Mesenteric fat pad (tissue), 1 donor: ENCODE measurements around the gene KRTAP2-1. TPM values are rescaled to one million over a fixed set of nuclear protein-coding genes. Genes with fewer than 3 reads are reported as not detected.
"Not testable (repeated sequence)": the region's sequence is repeated elsewhere in the genome, so short reads cannot be mapped to it uniquely, and the experiment has no call there.

ENCODE experiments used
- DNase-seq: peaks from one replicate; pipeline ENCODE4 v3.0.0-alpha.2; 2020; ENCODE audit warnings: low spot score
- total RNA-seq: library from RNA; stranded (reverse); fragmentation: NEBNext Ultra II Directional; extraction: Animal tissue kit (Norgen Biotek cat#: 25700); gene quantifications from one replicate; pipeline ENCODE4 v1.2.1, GENCODE V29; 2021
- donor health status: DM: yes; HTN: yes; CAD: no.

The KRTAP2-1 gene
- total RNA-seq, 1 donor from 2014 or later: not detected

GRCh38 chr17:41013606-41014005 is 33.5 kb downstream of the KRTAP2-1 start:
- no peak for DNase-seq

DNA sequence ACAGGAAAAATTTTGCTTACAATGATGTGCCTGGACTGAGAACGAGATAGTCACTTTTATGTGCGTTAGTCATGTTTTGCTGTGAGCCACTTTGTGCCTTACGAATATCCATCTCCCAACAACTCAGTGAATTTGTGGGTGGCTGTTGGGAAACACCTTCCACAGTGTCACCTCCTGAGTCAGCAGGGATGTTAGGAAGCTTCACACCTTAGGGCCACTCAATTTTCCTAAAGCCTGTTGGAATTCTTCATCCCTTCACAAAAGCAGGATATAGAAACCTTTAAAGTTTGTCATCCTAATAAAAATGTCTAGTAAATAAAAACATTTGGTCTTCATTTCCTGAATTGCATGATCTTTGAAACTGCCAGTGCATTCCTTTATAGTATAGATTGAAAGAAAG is 33.9 kb downstream of the KRTAP2-1 start:
- DNase-seq: no peak

DNA sequence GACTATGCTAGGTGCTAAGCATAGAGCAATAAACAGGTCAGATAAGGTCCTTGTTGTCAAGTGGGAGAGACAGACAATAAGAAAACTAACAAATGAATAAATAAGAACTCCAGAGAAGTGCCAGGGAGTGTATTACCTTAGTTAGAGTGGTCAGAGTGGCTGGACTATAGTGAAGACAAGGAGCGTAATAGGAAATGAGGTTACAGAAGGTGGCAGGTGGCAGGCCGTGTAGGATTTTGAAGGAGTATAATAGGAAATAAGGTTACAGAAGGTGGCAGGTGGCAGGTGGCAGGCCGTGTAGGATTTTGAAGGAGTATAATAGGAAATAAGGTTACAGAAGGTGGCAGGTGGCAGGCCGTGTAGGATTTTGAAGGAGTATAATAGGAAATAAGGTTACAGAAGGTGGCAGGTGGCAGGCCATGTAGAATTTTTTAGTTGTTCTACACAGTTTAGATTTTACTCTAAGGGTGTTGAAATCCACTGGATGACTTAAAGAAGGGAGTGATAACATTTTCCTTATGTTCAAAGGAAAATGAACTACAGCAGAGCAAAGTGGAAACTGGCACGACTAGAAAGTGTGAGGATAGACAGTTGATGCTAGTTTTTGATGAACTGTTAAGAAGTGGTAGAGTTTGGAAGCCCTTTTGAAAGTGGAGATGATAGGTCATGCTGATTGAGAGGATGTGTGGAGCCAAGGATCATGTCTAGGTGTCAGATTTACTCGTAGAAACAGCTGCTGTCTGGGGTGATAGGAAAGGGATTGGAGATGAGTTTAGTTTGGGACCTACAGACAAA is 34.6 kb downstream of the KRTAP2-1 start:
- no peak for DNase-seq

DNA sequence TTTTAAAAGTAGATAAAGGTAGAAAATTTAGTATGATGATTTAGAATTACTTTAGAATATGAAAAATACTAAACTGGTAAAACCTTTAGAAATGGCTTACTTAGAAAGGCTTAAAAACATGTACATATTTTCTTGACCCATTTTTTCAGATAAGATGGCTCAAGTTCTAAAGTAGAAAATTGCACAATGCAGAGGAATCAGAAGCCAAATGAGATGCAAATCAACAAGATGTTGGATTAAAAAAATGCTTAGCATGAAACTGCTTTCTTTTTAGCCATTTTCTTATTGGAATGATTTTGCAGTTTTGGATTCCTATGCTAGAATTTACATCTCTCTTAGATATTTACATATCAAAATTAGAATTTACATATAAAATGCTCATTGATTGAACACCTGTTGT is 36.7 kb downstream of the KRTAP2-1 start:
- DNase-seq: no peak

GRCh38 chr17:41009936-41010335 is 37.2 kb downstream of the KRTAP2-1 start:
- no peak for DNase-seq

DNA sequence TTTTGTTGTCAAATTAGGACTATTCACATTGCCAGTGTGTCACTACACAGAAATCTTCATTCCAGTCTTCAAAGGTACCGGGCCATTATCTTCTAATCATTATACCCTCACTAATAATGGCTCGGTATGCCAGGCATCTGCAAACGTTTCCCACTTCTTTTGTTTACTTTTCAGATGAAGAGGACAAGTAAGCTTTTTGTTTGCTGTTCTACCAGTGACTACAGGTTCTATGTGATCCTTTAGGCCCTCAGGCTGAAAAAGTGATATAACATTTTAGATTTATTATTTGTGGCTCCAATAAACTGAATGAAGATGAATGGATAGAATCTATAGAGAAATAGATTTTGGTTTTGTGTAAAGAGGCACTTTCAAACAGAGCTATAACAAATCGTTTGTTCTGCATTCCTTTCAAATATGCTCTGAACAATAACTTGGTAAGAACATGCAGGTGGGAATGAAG is 37.8 kb downstream of the KRTAP2-1 start:
- no peak for DNase-seq

- no peak for DNase-seq
Observed at GRCh38 chr17:41008811-41009210, 38.3 kb downstream of the KRTAP2-1 start, which contains the start of gene KRTAP3-1. Gene KRTAP3-1, minus strand, starts transcription at chr17:41009128. Its CDS starts 54 bp downstream, at chr17:41009074.

DNA sequence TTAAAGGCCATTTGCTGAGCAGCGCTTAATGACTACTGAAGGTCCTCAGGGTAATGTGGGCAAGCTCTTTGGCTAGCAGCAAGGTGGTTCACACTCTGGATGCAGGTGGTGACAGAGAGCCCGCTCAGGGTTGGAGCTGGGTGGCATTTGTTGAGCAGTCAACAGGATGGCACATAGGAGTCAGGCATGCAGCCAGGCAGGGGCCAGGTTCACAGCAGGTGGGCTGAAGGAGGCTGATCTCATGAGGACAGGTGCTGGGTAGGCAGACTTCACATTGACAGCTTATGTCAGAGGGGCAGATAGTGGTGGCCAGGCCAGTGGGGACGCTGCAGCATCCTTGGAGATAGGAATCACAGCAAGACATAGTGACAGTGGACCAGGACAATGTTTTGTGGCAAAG is 42.7 kb downstream of the KRTAP2-1 start:
- DNase-seq: no peak

DNA sequence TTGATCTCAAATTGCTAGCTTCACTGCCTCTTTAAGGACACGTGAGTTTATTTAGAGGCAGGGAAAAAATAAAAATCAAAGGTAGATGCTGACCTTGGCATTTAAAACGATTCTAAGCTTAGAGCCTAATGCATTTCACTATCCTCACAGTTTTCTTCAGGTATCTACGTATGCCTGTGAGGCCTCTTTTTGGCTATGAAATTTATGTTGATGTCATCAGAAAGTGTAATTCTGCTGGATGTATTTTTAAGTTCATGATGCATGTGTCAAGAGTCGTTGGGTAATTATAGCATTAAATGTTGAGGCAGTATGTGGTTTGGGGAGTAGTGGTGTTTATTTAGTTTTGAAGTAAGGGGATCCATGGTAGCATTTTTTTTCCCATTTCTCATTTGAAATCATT is 43.2 kb downstream of the KRTAP2-1 start:
- no peak for DNase-seq

DNA sequence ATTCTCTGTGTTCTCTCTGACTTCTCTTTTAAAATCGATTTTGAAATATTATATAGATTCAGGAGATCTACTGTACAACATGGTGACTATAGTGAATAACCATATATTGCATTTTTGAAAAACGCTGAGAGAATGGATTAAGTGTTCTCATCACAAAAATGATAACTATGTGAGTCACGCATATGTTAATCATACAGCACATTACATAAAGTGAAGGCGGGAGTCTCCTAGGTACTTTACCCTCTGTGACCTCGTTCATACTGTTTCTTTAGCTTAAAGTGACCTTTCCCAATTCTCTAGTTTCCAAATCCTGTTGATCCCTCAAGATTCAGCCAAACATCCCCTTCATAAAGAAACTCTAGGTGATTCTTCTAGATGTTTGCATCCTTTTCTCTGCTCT is 44.3 kb downstream of the KRTAP2-1 start:
- DNase-seq: no peak

DNA sequence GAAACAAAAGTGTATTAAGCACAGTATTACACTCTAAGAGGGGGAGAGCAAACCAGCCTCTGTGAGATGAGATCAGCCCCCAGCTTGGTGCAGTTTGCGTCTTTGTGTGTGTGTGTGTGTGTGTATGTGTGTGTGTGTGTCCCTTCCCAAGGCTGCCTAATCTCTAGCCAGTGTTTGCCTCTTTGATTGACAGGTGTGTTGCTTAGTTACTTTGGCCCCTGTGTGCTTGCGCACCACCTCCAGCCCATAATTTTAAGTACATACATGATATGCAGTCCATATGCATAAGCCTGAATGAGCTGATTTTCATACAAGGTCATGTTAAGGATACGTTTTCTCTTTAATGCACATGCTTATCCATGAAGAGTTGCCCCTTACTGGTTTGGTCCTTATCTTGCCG is 45.3 kb downstream of the KRTAP2-1 start:
- no peak for DNase-seq

- not testable (repeated sequence) for DNase-seq
Observed at GRCh38 chr17:40999563-40999962, 47.6 kb downstream of the KRTAP2-1 start, which contains the start of gene KRTAP3-2. Gene KRTAP3-2, minus strand, starts transcription at chr17:40999906. Its CDS starts 53 bp downstream, at chr17:40999853.

GRCh38 chr17:40997361-40997760 is 49.8 kb downstream of the KRTAP2-1 start:
- DNase-seq: no peak

GRCh38 chr17:40996829-40997228 is 50.3 kb downstream of the KRTAP2-1 start:
- DNase-seq: no peak

Other genes with a start within 250 kb of the KRTAP2-1 start
- not detected for gene KRT28, start 247.4 kb downstream of the KRTAP2-1 start, total RNA-seq
- 38.6 TPM for gene KRT10, start 224.7 kb downstream of the KRTAP2-1 start, total RNA-seq
- gene KRT12, start 180.1 kb downstream of the KRTAP2-1 start, total RNA-seq: not detected
- 1.2 TPM for gene KRT20, start 162.1 kb downstream of the KRTAP2-1 start, total RNA-seq
- 0.80 TPM for gene KRT23, start 109.7 kb downstream of the KRTAP2-1 start, total RNA-seq
- gene KRT39, start 80.4 kb downstream of the KRTAP2-1 start, total RNA-seq: not detected
- not detected for gene KRT40, start 63.0 kb downstream of the KRTAP2-1 start, total RNA-seq
- not detected for gene KRTAP3-3, start 53.2 kb downstream of the KRTAP2-1 start, total RNA-seq
- gene KRTAP3-2, start 47.4 kb downstream of the KRTAP2-1 start, total RNA-seq: not detected
- gene KRTAP3-1, start 38.2 kb downstream of the KRTAP2-1 start, total RNA-seq: not detected
- not detected for gene KRTAP1-5, start 20.1 kb downstream of the KRTAP2-1 start, total RNA-seq
- gene KRTAP1-4, start 17.1 kb downstream of the KRTAP2-1 start, total RNA-seq: not detected
- gene KRTAP1-3, start 12.4 kb downstream of the KRTAP2-1 start, total RNA-seq: not detected
- not detected for gene KRTAP1-1, start 5.9 kb downstream of the KRTAP2-1 start, total RNA-seq
- gene KRTAP2-2, start 7.9 kb upstream of the KRTAP2-1 start, total RNA-seq: not detected
- not detected for gene KRTAP2-3, start 12.8 kb upstream of the KRTAP2-1 start, total RNA-seq
- gene KRTAP2-4, start 18.6 kb upstream of the KRTAP2-1 start, total RNA-seq: not detected
- not detected for gene KRTAP4-7, start 36.8 kb upstream of the KRTAP2-1 start, total RNA-seq
- not detected for gene KRTAP4-8, start 50.8 kb upstream of the KRTAP2-1 start, total RNA-seq
- gene KRTAP4-16, start 54.9 kb upstream of the KRTAP2-1 start, total RNA-seq: not detected
- gene KRTAP4-9, start 58.1 kb upstream of the KRTAP2-1 start, total RNA-seq: not detected
- gene KRTAP4-11, start 71.1 kb upstream of the KRTAP2-1 start, total RNA-seq: not detected
- gene KRTAP4-12, start 76.9 kb upstream of the KRTAP2-1 start, total RNA-seq: not detected
- not detected for gene KRTAP4-6, start 93.2 kb upstream of the KRTAP2-1 start, total RNA-seq
- not detected for gene KRTAP4-5, start 102.5 kb upstream of the KRTAP2-1 start, total RNA-seq
- not detected for gene KRTAP4-4, start 113.4 kb upstream of the KRTAP2-1 start, total RNA-seq
- not detected for gene KRTAP4-3, start 120.9 kb upstream of the KRTAP2-1 start, total RNA-seq
- not detected for gene KRTAP4-2, start 130.9 kb upstream of the KRTAP2-1 start, total RNA-seq
- gene KRTAP4-1, start 137.6 kb upstream of the KRTAP2-1 start, total RNA-seq: not detected
- not detected for gene KRTAP9-1, start 142.6 kb upstream of the KRTAP2-1 start, total RNA-seq
- gene KRTAP9-2, start 179.3 kb upstream of the KRTAP2-1 start, total RNA-seq: not detected
- gene KRTAP9-3, start 185.1 kb upstream of the KRTAP2-1 start, total RNA-seq: not detected
- gene KRTAP9-8, start 190.7 kb upstream of the KRTAP2-1 start, total RNA-seq: not detected
- not detected for gene KRTAP9-4, start 202.4 kb upstream of the KRTAP2-1 start, total RNA-seq
- gene KRTAP9-9, start 208.1 kb upstream of the KRTAP2-1 start, total RNA-seq: not detected
- not detected for gene KRTAP9-6, start 218.1 kb upstream of the KRTAP2-1 start, total RNA-seq
- gene KRTAP9-7, start 228.4 kb upstream of the KRTAP2-1 start, total RNA-seq: not detected